ENCODE measurements around the gene KRT7. TPM values are rescaled to one million over a fixed set of nuclear protein-coding genes. Genes with fewer than 3 reads are reported as not detected.

KRT7 gene
- total and polyA plus RNA-seq, 9 of the 15 experiments (the other 6 are each of a cell fraction or from before 2014, with no cell fraction given): 1.4 TPM; not detected in 8

GRCh38 chr12:52278575-52279421 lies 45.8 kb downstream of the KRT7 start (continued):
- TF ChIP-seq RNF219 (CRISPR knock-in tag; IDR thresholded peaks at IDR 0.05) (peak; percentile 9; the same call in 1 of the 2 replicates), POLR2G (IDR thresholded peaks at IDR 0.05; ENCODE audit: low read depth, low read length) (0 out of 2 replicates have a peak, but pooled peaks have one; percentile 27), JUND (IDR thresholded peaks at IDR 0.05; ENCODE audit: borderline replicate concordance, low read depth, low read length) (0 out of 2 replicates have a peak, but pooled peaks have one; percentile 16), JUND (tag; IDR thresholded peaks at IDR 0.05; ENCODE audit: borderline replicate concordance, low read depth, low read length) (no peak; the same call in 2 of the 3 replicates), GABPB1 (CRISPR knock-in tag; IDR thresholded peaks at IDR 0.05) (peak; percentile 37), L3MBTL2 (IDR thresholded peaks at IDR 0.05) (peak; percentile 45; the same call in 1 of the 2 replicates)

Measured in K562 (cell line).